ENCODE results near the gene ITPRIP.

The ITPRIP gene

DNA sequence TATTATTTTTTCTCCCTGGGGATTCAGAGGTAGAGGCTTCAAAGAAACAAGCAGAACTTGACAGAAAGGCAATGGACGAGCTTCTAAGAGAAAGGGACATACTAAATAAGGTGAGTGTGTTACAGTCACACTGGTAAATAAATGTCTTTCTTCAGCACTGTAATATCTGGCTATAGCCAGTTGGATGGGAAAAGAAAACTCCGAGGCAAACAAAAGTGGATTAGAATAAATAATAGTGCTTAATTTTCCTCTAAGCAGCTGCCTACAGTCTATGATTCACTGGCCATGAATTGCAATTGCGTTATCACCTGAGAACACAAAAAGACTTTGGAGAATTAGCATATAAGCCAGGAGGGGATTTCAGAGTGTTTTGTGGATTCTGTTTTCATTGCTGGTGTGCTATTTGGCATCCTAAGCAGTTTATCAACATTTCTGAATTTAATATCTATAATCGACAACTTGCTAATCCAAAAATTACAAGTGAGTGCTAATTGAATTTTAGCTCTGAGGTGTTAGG lies 38.6 kb upstream of the ITPRIP start:
- H4K20me1 ChIP-seq (ENCODE audit: insufficient read depth, low read length): no peaks in the 10 kb centered on the region
- no peak for ATAC-seq (ENCODE audit: insufficient read depth, low read depth)
- H3K4me2 ChIP-seq (ENCODE audit: insufficient read depth, low read length): no peak overlapping the region
- H2AFZ ChIP-seq (ENCODE audit: low read depth, low read length): no peak overlapping the region
- peaks cover 3% of the 10 kb centered on the region for H3K27me3 ChIP-seq (ENCODE audit: insufficient read depth, low read length, poor library complexity)
- H3K4me1 ChIP-seq (ENCODE audit: insufficient read depth, low read length): no peaks in the 10 kb centered on the region
- no peak overlapping the region for H3K9ac ChIP-seq (ENCODE audit: low read depth, low read length)
- H3K36me3 ChIP-seq (ENCODE audit: insufficient read depth, low read length): no peaks in the 10 kb centered on the region
- no peak overlapping the region for H3K4me3 ChIP-seq (ENCODE audit: low read depth in 1 of 2, low read length in 2 of 2)
- H3K9me3 ChIP-seq (ENCODE audit: insufficient read depth, low read length, severe bottlenecking): no peaks in the 10 kb centered on the region
- DNase-seq: no peak
- TF ChIP-seq, protein P1, sequence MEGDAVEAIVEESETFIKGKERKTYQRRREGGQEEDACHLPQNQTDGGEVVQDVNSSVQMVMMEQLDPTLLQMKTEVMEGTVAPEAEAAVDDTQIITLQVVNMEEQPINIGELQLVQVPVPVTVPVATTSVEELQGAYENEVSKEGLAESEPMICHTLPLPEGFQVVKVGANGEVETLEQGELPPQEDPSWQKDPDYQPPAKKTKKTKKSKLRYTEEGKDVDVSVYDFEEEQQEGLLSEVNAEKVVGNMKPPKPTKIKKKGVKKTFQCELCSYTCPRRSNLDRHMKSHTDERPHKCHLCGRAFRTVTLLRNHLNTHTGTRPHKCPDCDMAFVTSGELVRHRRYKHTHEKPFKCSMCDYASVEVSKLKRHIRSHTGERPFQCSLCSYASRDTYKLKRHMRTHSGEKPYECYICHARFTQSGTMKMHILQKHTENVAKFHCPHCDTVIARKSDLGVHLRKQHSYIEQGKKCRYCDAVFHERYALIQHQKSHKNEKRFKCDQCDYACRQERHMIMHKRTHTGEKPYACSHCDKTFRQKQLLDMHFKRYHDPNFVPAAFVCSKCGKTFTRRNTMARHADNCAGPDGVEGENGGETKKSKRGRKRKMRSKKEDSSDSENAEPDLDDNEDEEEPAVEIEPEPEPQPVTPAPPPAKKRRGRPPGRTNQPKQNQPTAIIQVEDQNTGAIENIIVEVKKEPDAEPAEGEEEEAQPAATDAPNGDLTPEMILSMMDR (IDR thresholded peaks at IDR 0.05; ENCODE audit: borderline replicate concordance, extremely low read depth, low read length, poor library complexity, severe bottlenecking): no peak
- no peak overlapping the region for H3K27ac ChIP-seq (ENCODE audit: low read length)
- no peaks in the 10 kb centered on the region for H3K79me2 ChIP-seq (ENCODE audit: insufficient read depth, low read length)

DNA sequence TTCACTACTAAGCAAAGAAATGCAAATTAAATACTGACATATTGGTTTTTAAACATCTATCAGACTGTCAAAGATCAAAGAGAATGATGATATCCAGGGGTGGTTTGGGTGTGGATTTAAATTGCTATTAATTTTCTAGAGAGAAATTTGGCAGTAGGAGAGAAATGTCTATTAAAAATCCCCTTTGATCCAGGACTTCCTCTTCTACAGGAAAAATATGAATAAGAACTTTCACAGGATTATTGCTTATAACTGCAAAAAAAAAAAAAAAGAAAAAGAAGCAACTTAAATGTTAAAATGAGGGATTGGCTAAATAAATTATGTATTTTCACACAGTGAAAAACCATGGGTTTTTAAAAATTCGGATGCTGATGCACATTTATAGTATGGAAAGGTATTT lies 36.3 kb upstream of the ITPRIP start:
- Histone ChIP-seq H3K9me3 (ENCODE audit: insufficient read depth, low read length, severe bottlenecking) (no peaks in the 10 kb centered on the region), H3K4me2 (ENCODE audit: insufficient read depth, low read length) (no peak overlapping the region), H3K36me3 (ENCODE audit: insufficient read depth, low read length) (no peaks in the 10 kb centered on the region), H3K27me3 (ENCODE audit: insufficient read depth, low read length, poor library complexity) (peaks cover 3% of the 10 kb centered on the region), H3K9ac (ENCODE audit: low read depth, low read length) (no peak overlapping the region), H3K4me1 (ENCODE audit: insufficient read depth, low read length) (no peaks in the 10 kb centered on the region), H2AFZ (ENCODE audit: low read depth, low read length) (no peak overlapping the region), H3K4me3 (ENCODE audit: low read depth in 1 of 2, low read length in 2 of 2) (no peak overlapping the region), H3K79me2 (ENCODE audit: insufficient read depth, low read length) (no peaks in the 10 kb centered on the region), H4K20me1 (ENCODE audit: insufficient read depth, low read length) (no peaks in the 10 kb centered on the region), H3K27ac (ENCODE audit: low read length) (no peak overlapping the region)
- DNase-seq (no peak), ATAC-seq (ENCODE audit: insufficient read depth, low read depth) (no peak)
- no peak for TF ChIP-seq EZH2 (IDR thresholded peaks at IDR 0.05; ENCODE audit: borderline replicate concordance, low read depth, low read length, severe bottlenecking)
- TF ChIP-seq, protein P1 (IDR thresholded peaks at IDR 0.05; ENCODE audit: borderline replicate concordance, extremely low read depth, low read length, poor library complexity, severe bottlenecking): no peak

DNA sequence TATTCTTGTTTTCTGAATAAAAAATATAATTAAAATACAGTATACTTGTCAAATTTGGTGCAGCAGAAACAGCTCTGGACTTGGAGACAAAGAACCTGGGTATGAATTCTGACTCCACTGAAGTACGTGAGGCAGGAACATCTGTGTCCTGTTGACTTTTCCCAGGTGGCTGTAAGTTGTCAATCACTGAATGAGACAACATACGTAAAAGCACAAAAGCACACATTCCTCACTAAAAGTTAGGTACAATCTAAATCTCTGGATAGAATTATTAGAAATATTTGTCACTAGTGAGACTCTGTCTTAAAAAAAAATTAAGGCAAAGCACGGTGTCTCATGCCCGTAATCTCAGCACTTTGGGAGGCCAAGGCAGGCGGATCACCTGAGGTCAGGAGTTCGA lies 33.5 kb upstream of the ITPRIP start:
- H3K4me1 ChIP-seq (ENCODE audit: insufficient read depth, low read length): no peaks in the 10 kb centered on the region
- H3K9ac ChIP-seq (ENCODE audit: low read depth, low read length): no peak overlapping the region
- H3K36me3 ChIP-seq (ENCODE audit: insufficient read depth, low read length): no peaks in the 10 kb centered on the region
- ATAC-seq (ENCODE audit: insufficient read depth, low read depth) (no peak), DNase-seq (no peak)
- no peak for TF ChIP-seq EZH2 (IDR thresholded peaks at IDR 0.05; ENCODE audit: borderline replicate concordance, low read depth, low read length, severe bottlenecking)
- TF ChIP-seq, protein P1 (IDR thresholded peaks at IDR 0.05; ENCODE audit: borderline replicate concordance, extremely low read depth, low read length, poor library complexity, severe bottlenecking): no peak
- H3K27me3 ChIP-seq (ENCODE audit: insufficient read depth, low read length, poor library complexity): peaks cover 3% of the 10 kb centered on the region
- H2AFZ ChIP-seq (ENCODE audit: low read depth, low read length): no peak overlapping the region
- no peaks in the 10 kb centered on the region for H3K9me3 ChIP-seq (ENCODE audit: insufficient read depth, low read length, severe bottlenecking)
- H4K20me1 ChIP-seq (ENCODE audit: insufficient read depth, low read length): no peaks in the 10 kb centered on the region
- no peak overlapping the region for H3K4me2 ChIP-seq (ENCODE audit: insufficient read depth, low read length)
- H3K27ac ChIP-seq (ENCODE audit: low read length): no peak overlapping the region
- no peaks in the 10 kb centered on the region for H3K79me2 ChIP-seq (ENCODE audit: insufficient read depth, low read length)
- no peak overlapping the region for H3K4me3 ChIP-seq (ENCODE audit: low read depth in 1 of 2, low read length in 2 of 2)

DNA sequence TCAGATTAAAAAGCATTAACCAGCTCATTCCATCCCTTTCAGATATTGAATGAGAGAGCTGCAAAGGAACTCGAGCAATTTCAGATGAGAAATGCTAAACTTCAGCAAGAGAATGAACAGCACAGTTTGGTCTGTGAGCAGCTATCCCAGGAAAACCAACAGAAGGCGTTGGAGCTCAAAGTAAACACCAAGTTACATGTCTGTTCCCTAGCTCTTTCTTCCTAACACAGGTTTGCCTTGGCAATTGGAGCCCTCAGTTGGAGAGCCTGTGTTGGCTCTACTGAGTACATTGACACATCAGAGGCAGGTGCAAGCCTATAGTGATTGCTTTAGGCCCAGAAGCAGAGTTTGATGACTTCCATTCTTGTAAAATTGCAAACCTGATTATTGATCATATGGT lies 30.1 kb upstream of the ITPRIP start:
- Histone ChIP-seq H2AFZ (ENCODE audit: low read depth, low read length) (no peak overlapping the region), H3K9me3 (ENCODE audit: insufficient read depth, low read length, severe bottlenecking) (no peaks in the 10 kb centered on the region), H3K79me2 (ENCODE audit: insufficient read depth, low read length) (no peaks in the 10 kb centered on the region), H4K20me1 (ENCODE audit: insufficient read depth, low read length) (no peaks in the 10 kb centered on the region), H3K4me1 (ENCODE audit: insufficient read depth, low read length) (no peaks in the 10 kb centered on the region), H3K9ac (ENCODE audit: low read depth, low read length) (no peak overlapping the region), H3K27ac (ENCODE audit: low read length) (no peak overlapping the region), H3K27me3 (ENCODE audit: insufficient read depth, low read length, poor library complexity) (peaks cover 6% of the 10 kb centered on the region), H3K36me3 (ENCODE audit: insufficient read depth, low read length) (no peaks in the 10 kb centered on the region), H3K4me3 (ENCODE audit: low read depth in 1 of 2, low read length in 2 of 2) (no peak overlapping the region), H3K4me2 (ENCODE audit: insufficient read depth, low read length) (no peak overlapping the region)
- DNase-seq (no peak), ATAC-seq (ENCODE audit: insufficient read depth, low read depth) (no peak)
- TF ChIP-seq, protein P1 (IDR thresholded peaks at IDR 0.05; ENCODE audit: borderline replicate concordance, extremely low read depth, low read length, poor library complexity, severe bottlenecking): no peak
- TF ChIP-seq EZH2 (IDR thresholded peaks at IDR 0.05; ENCODE audit: borderline replicate concordance, low read depth, low read length, severe bottlenecking): no peak

Data from DND-41 (cell line).